DND-41 (cell line): Measurements from ENCODE around the gene LCK.
A peak's percentile ranks its signal among the peaks of the same experiment; 100 is the strongest.

ENCODE experiments used
- ATAC-seq: fragments of 200-7000 bp; cut with Tn5 transposase; 3 replicates; pipeline ENCODE4 v1.9.1; 2021; ENCODE audit warnings: low read depth; ENCODE audit not compliant: insufficient read depth
- DNase-seq: peaks from one replicate; pipeline ENCODE4 v3.0.0-alpha.2; 2020
- H2AFZ ChIP-seq: 2 replicates; pipeline ENCODE4 v1.6.0; 2012; ENCODE audit warnings: low read depth, low read length
- H3K27ac ChIP-seq: 2 replicates; pipeline ENCODE4 v1.5.1; 2012; ENCODE audit warnings: low read length, inconsistent platforms
- H3K27me3 ChIP-seq: fragments of 200-600 bp; sonication (generic); 2 replicates; pipeline ENCODE4 v1.6.0; 2012; ENCODE audit warnings: low read length, mild to moderate bottlenecking, inconsistent platforms; ENCODE audit not compliant: insufficient read depth, poor library complexity
- H3K36me3 ChIP-seq: 2 replicates; pipeline ENCODE4 v1.5.1; 2012; ENCODE audit warnings: low read length, inconsistent platforms; ENCODE audit not compliant: insufficient read depth
- H3K4me1 ChIP-seq: 2 replicates; pipeline ENCODE4 v1.5.1; 2012; ENCODE audit warnings: mild to moderate bottlenecking, low read length; ENCODE audit not compliant: insufficient read depth
- H3K4me2 ChIP-seq: 2 replicates; pipeline ENCODE4 v1.6.0; 2012; ENCODE audit warnings: mild to moderate bottlenecking, moderate library complexity, low read length, inconsistent platforms; ENCODE audit not compliant: insufficient read depth
- H3K4me3 ChIP-seq, 2 experiments: fragments of 200-600 bp in 1 of 2; shearing (Covaris generic) in 1 of 2; 2 replicates each; pipeline ENCODE4 v1.5.1; 2012 to 2016; ENCODE audit warnings: inconsistent platforms in 2 of 2, low read length in 2 of 2, mild to moderate bottlenecking in 2 of 2, low read depth in 1 of 2, moderate library complexity in 1 of 2
- H3K79me2 ChIP-seq: 2 replicates; pipeline ENCODE4 v1.6.0; 2012; ENCODE audit warnings: low read length, inconsistent platforms; ENCODE audit not compliant: insufficient read depth
- H3K9ac ChIP-seq: 2 replicates; pipeline ENCODE4 v1.6.0; 2012; ENCODE audit warnings: low read depth, mild to moderate bottlenecking, inconsistent platforms, low read length, moderate library complexity
- H3K9me3 ChIP-seq: 2 replicates; pipeline ENCODE4 v1.5.1; 2012; ENCODE audit warnings: low read length, moderate library complexity, mild to moderate bottlenecking, inconsistent platforms; ENCODE audit not compliant: insufficient read depth, severe bottlenecking
- H4K20me1 ChIP-seq: 2 replicates; pipeline ENCODE4 v1.6.0; 2012; ENCODE audit warnings: low read length; ENCODE audit not compliant: insufficient read depth
- CTCF ChIP-seq: IDR thresholded peaks from 2 replicates; pipeline ENCODE4 v1.5.1; 2012; ENCODE audit warnings: borderline replicate concordance, low read length, moderate library complexity, mild to moderate bottlenecking; ENCODE audit not compliant: poor library complexity, severe bottlenecking; ENCODE audit errors: extremely low read depth
- EZH2 ChIP-seq: IDR thresholded peaks from 3 replicates; pipeline ENCODE4 v1.6.1; 2012; ENCODE audit warnings: borderline replicate concordance, low read depth, mild to moderate bottlenecking, moderate library complexity, low read length, inconsistent platforms; ENCODE audit not compliant: severe bottlenecking

LCK gene

GRCh38 chr1:32265846-32266245 is 14.8 kb downstream of the LCK start:
- Histone ChIP-seq H2AFZ (no peak overlapping the region), H3K9ac (peak overlapping the region; percentile 26; the same call in 1 of the 2 replicates), H3K36me3 (peaks cover 6% of the 10 kb centered on the region; the same call in 1 of the 2 replicates), H3K9me3 (no peaks in the 10 kb centered on the region), H4K20me1 (peaks cover 7% of the 10 kb centered on the region; the same call in 1 of the 2 replicates), H3K27ac (peak overlapping the region; percentile 68), H3K4me3 (no peak overlapping the region), H3K4me1 (peaks cover 21% of the 10 kb centered on the region), H3K27me3 (no peaks in the 10 kb centered on the region), H3K4me2 (no peak overlapping the region), H3K79me2 (peaks cover 58% of the 10 kb centered on the region)
- TF ChIP-seq EZH2: no peak
- no peak for TF ChIP-seq CTCF
- ATAC-seq: no peak
- DNase-seq: no peak

- Histone ChIP-seq H4K20me1 (peaks cover 7% of the 10 kb centered on the region; the same call in 1 of the 2 replicates), H3K4me2 (no peak overlapping the region), H3K9ac (no peak overlapping the region), H3K79me2 (peaks cover 56% of the 10 kb centered on the region), H3K9me3 (no peaks in the 10 kb centered on the region), H3K36me3 (peaks cover 11% of the 10 kb centered on the region), H3K27me3 (no peaks in the 10 kb centered on the region), H3K4me1 (peaks cover 31% of the 10 kb centered on the region), H2AFZ (no peak overlapping the region), H3K4me3 (no peak overlapping the region), H3K27ac (peak overlapping the region; percentile 61)
- DNase-seq (no peak), ATAC-seq (peak; percentile 62)
- TF ChIP-seq CTCF (no peak), EZH2 (no peak)
These were observed 16.0 kb downstream of the LCK start for GRCh38 chr1:32266921-32267591.

- TF ChIP-seq EZH2 (no peak), CTCF (no peak)
- ATAC-seq: no peak
- Histone ChIP-seq H3K4me3 (no peak overlapping the region), H3K4me2 (no peak overlapping the region), H3K4me1 (peaks cover 58% of the 10 kb centered on the region), H3K36me3 (peaks cover 16% of the 10 kb centered on the region), H3K9me3 (no peaks in the 10 kb centered on the region), H3K9ac (no peak overlapping the region), H3K27ac (peak overlapping the region; percentile 31; the same call in 1 of the 2 replicates), H4K20me1 (0 out of 2 replicates have a peak, but pooled peaks cover 7% of the 10 kb centered on the region), H3K79me2 (peaks cover 50% of the 10 kb centered on the region), H2AFZ (no peak overlapping the region), H3K27me3 (no peaks in the 10 kb centered on the region)
- no peak for DNase-seq
These were observed 18.7 kb downstream of the LCK start for GRCh38 chr1:32269744-32270143.
